Measurements from ENCODE around the gene LCP1. TPM values are rescaled to one million over a fixed set of nuclear protein-coding genes. Genes with fewer than 3 reads are reported as not detected.

LCP1 gene
- total and polyA plus RNA-seq, 2 of the 13 experiments (the other 11 are each of a cell fraction or from before 2014, with no cell fraction given): 1.6 TPM

- no peak for TF ChIP-seq CAMTA2 (CRISPR knock-in tag; IDR thresholded peaks at IDR 0.05; ENCODE audit: borderline replicate concordance)
- TF ChIP-seq ZNF484 (CRISPR knock-in tag; IDR thresholded peaks at IDR 0.05; ENCODE audit: borderline replicate concordance, low read depth): no peak
- no peak for TF ChIP-seq TRIM22 (IDR thresholded peaks at IDR 0.05)
- no peak for TF ChIP-seq SMAD1 (CRISPR knock-in tag; IDR thresholded peaks at IDR 0.05; ENCODE audit: borderline replicate concordance, low read depth)
- no peak for TF ChIP-seq ZNF878 (CRISPR knock-in tag; IDR thresholded peaks at IDR 0.05)
- no peak for TF ChIP-seq TCF12 (IDR thresholded peaks at IDR 0.05)
- no peak for TF ChIP-seq TCF12 (CRISPR knock-in tag; IDR thresholded peaks at IDR 0.05)
- no peak for TF ChIP-seq ZNF446 (CRISPR knock-in tag; IDR thresholded peaks at IDR 0.05)
- TF ChIP-seq PPARG (CRISPR knock-in tag; conservative IDR thresholded peaks at IDR 0.05): no peak
- no peak for TF ChIP-seq ZFAT (CRISPR knock-in tag; conservative IDR thresholded peaks at IDR 0.05)
- TF ChIP-seq ZBTB1 (CRISPR knock-in tag; IDR thresholded peaks at IDR 0.05; ENCODE audit: borderline replicate concordance): no peak
- TF ChIP-seq PCBP2 (optimal IDR thresholded peaks at IDR 0.05; ENCODE audit: low read depth, low read length, poor library complexity, severe bottlenecking): no peak
- no peak for TF ChIP-seq HOXD1 (CRISPR knock-in tag; IDR thresholded peaks at IDR 0.05)
- no peak for TF ChIP-seq HIVEP1 (CRISPR knock-in tag; IDR thresholded peaks at IDR 0.05)
- TF ChIP-seq ZNF354B (CRISPR knock-in tag; IDR thresholded peaks at IDR 0.05): no peak
- no peak for TF ChIP-seq ZFP91 (CRISPR knock-in tag; IDR thresholded peaks at IDR 0.05; ENCODE audit: borderline replicate concordance)
- CTCF ChIA-PET (ENCODE audit: low intra/inter-chr PET ratio, low total read pairs): no interaction called here
- 86% methylated on average over 3 of the region's 3 CpGs for WGBS (ENCODE audit: low lambda C conversion rate)
- Histone ChIP-seq H3K4me2 (ENCODE audit: low read depth, low read length) (no peak overlapping the region), H3K79me2 (ENCODE audit: insufficient read depth, low read length) (no peaks in the 10 kb centered on the region), H3K4me3 (replicated peaks in 1 of 3; ENCODE audit: insufficient read depth in 1 of 3, low read depth in 2 of 3, low read length in 3 of 3) (no peak overlapping the region), H4K20me1 (ENCODE audit: insufficient read depth, low read length) (no peaks in the 10 kb centered on the region), H2AFZ (ENCODE audit: low read length) (no peak overlapping the region), H3K4me1 (ENCODE audit: insufficient read depth, low read length) (no peaks in the 10 kb centered on the region), H3K27me3 (ENCODE audit: control insufficient read depth in 1 of 2, insufficient read depth in 2 of 2, low read length in 2 of 2) (no peaks in the 10 kb centered on the region), H3K9ac (ENCODE audit: insufficient read depth, low read depth, low read length) (no peak overlapping the region), H3K36me3 (replicated peaks in 1 of 2; ENCODE audit: control insufficient read depth in 1 of 2, insufficient read depth in 2 of 2, low read length in 2 of 2) (peaks cover 5 to 68% of the 10 kb centered on the region in 2 experiments), H3K9me3 (ENCODE audit: low read length) (no peaks in the 10 kb centered on the region), H3K27ac (ENCODE audit: extremely low read length, insufficient read depth, low read length) (no peak overlapping the region)
- no peak for ATAC-seq
- no peak for FAIRE-seq
- intact Hi-C loops (cut with micrococcal nuclease; ENCODE audit: unreplicated experiment): no loop called here
- in situ Hi-C loops (cut with HindIII; ENCODE audit: extremely low pct_ligation_motif_present, low pct_unique_long_range_greater_than_20kb): no loop called here
- DNase-seq (ENCODE audit: low spot score): no peak
- POLR2A ChIA-PET: no interaction called here
- no TSS peak for BruUV-seq (replicated peaks)
These were observed 105.2 kb downstream of the LCP1 start for GRCh38 chr13:46076827-46077226.

Small RNA genes lying within 50 kb of the gene (small RNA-seq; reads per million reads assigned to genes)
- gene RN7SL288P (ENCODE audit: insufficient read depth in 2 of 3, insufficient read length in 3 of 3, low read depth in 2 of 3, low replicate concordance in 1 of 3): 0 reads per million in 3 experiments

Other genes starting within 250 kb of the LCP1 start
- gene ZC3H13, start 129.4 kb downstream of the LCP1 start, total RNA-seq (2016; rRNA removed; fragmentation: Illumina TruSeq; extraction: Trizol): 23.5 and 30.4 TPM in 2 replicates
- gene ZC3H13, start 129.4 kb downstream of the LCP1 start, polyA plus RNA-seq (2011; rRNA removed): 2.7 and 3.1 TPM in 2 replicates
- gene CPB2, start 77.1 kb downstream of the LCP1 start, total RNA-seq (2016; rRNA removed; fragmentation: Illumina TruSeq; extraction: Trizol): 94.9 and 140 TPM in 2 replicates
- 81.9 and 125 TPM in 2 replicates for gene CPB2, start 77.1 kb downstream of the LCP1 start, polyA plus RNA-seq (2011; rRNA removed)
- gene LRRC63, start 29.8 kb upstream of the LCP1 start, total RNA-seq (2016; rRNA removed; fragmentation: Illumina TruSeq; extraction: Trizol): not detected in 2 replicates
- gene LRRC63, start 29.8 kb upstream of the LCP1 start, polyA plus RNA-seq (2011; rRNA removed): not detected in 2 replicates
- not detected in 2 replicates for gene RUBCNL, start 205.1 kb upstream of the LCP1 start, total RNA-seq (2016; rRNA removed; fragmentation: Illumina TruSeq; extraction: Trizol)
- not detected in 2 replicates for gene RUBCNL, start 205.1 kb upstream of the LCP1 start, polyA plus RNA-seq (2011; rRNA removed)